HepG2 (cell line): Measurements from ENCODE around the gene SH2D3A. TPM values are rescaled to one million over a fixed set of nuclear protein-coding genes. Genes with fewer than 3 reads are reported as not detected.

ENCODE experiments used
- AFF4 ChIP-seq: sonication (generic); formaldehyde crosslinking; IDR thresholded peaks from 2 replicates; pipeline ENCODE4 v1.4.0; 2020; ENCODE audit warnings: missing genetic modification reagents
- ARNT2 ChIP-seq: sonication (generic); formaldehyde crosslinking; IDR thresholded peaks from 2 replicates; pipeline ENCODE4 v1.8.0; 2022; ENCODE audit warnings: mild to moderate bottlenecking, low read depth, missing genetic modification reagents, moderate library complexity
- CEBPB ChIP-seq: IDR thresholded peaks from 2 replicates; pipeline ENCODE4 v1.6.1; 2011; ENCODE audit warnings: low read depth, low read length, improper control_type of control experiment, borderline replicate concordance
- FOSL1 ChIP-seq: sonication (generic); formaldehyde crosslinking; IDR thresholded peaks from 2 replicates; pipeline ENCODE4 v1.9.0; 2021; ENCODE audit warnings: missing genetic modification reagents, borderline replicate concordance
- HMG20A ChIP-seq: IDR thresholded peaks from 2 replicates; pipeline ENCODE4 v1.6.1; 2016; ENCODE audit warnings: borderline replicate concordance
- KAT2B ChIP-seq: fragments of 150-350 bp; IDR thresholded peaks from 2 replicates; pipeline ENCODE4 v1.6.1; 2014; ENCODE audit warnings: low read depth, low read length, borderline replicate concordance
- MTA3 ChIP-seq: sonication (generic); formaldehyde crosslinking; IDR thresholded peaks from 2 replicates; pipeline ENCODE4 v1.4.0; 2020; ENCODE audit warnings: missing genetic modification reagents
- NAIF1 ChIP-seq: sonication (generic); formaldehyde crosslinking; IDR thresholded peaks from 2 replicates; pipeline ENCODE4 v1.5.0; 2020; ENCODE audit warnings: mild to moderate bottlenecking, missing genetic modification reagents, borderline replicate concordance
- PAF1 ChIP-seq: IDR thresholded peaks from 2 replicates; pipeline ENCODE4 v1.6.1; 2016; ENCODE audit warnings: missing genetic modification reagents, missing compliant biosample characterization
- PRPF4 ChIP-seq: fragments of 200-400 bp; formaldehyde crosslinking; IDR thresholded peaks from 2 replicates; pipeline ENCODE4 v1.6.1; 2016; ENCODE audit warnings: low read length, low read depth; ENCODE audit not compliant: poor library complexity, severe bottlenecking
- RBM39 ChIP-seq: fragments of 200-400 bp; formaldehyde crosslinking; IDR thresholded peaks from one replicate; pipeline ENCODE4 v1.6.1; 2018; ENCODE audit warnings: antibody characterized with exemption, mild to moderate bottlenecking, low read depth, low read length; ENCODE audit not compliant: poor library complexity, severe bottlenecking
- SAP130 ChIP-seq: IDR thresholded peaks from 2 replicates; pipeline ENCODE4 v1.6.1; 2016; ENCODE audit warnings: low read depth
- SCMH1 ChIP-seq: sonication (generic); formaldehyde crosslinking; IDR thresholded peaks from 2 replicates; pipeline ENCODE4 v1.9.0; 2021; ENCODE audit warnings: missing genetic modification reagents, mild to moderate bottlenecking, borderline replicate concordance
- SRY ChIP-seq: sonication (generic); formaldehyde crosslinking; IDR thresholded peaks from 2 replicates; pipeline ENCODE4 v1.8.0; 2022; ENCODE audit warnings: mild to moderate bottlenecking, missing genetic modification reagents
- TCF7L2 ChIP-seq: IDR thresholded peaks from 2 replicates; pipeline ENCODE4 v1.6.1; 2011; ENCODE audit warnings: mild to moderate bottlenecking, low read depth, low read length, moderate library complexity
- YEATS2 ChIP-seq: sonication (generic); formaldehyde crosslinking; IDR thresholded peaks from 2 replicates; pipeline ENCODE4 v1.4.0; 2020; ENCODE audit warnings: missing genetic modification reagents, borderline replicate concordance
- ZFP62 ChIP-seq: sonication (generic); formaldehyde crosslinking; IDR thresholded peaks from 2 replicates; pipeline ENCODE4 v1.4.0; 2020; ENCODE audit warnings: missing genetic modification reagents
- ZKSCAN5 ChIP-seq: sonication (generic); formaldehyde crosslinking; IDR thresholded peaks from 2 replicates; pipeline ENCODE4 v1.5.1; 2020; ENCODE audit warnings: mild to moderate bottlenecking, missing genetic modification reagents
- ZMAT3 ChIP-seq: sonication (generic); formaldehyde crosslinking; conservative IDR thresholded peaks from 2 replicates; pipeline ENCODE4 v1.7.0; 2021; ENCODE audit warnings: missing genetic modification reagents
- ZNF20 ChIP-seq: sonication (generic); formaldehyde crosslinking; IDR thresholded peaks from 2 replicates; pipeline ENCODE4 v1.4.0; 2020; ENCODE audit warnings: mild to moderate bottlenecking, moderate library complexity, missing genetic modification reagents
- ZNF251 ChIP-seq: sonication (generic); formaldehyde crosslinking; IDR thresholded peaks from 2 replicates; pipeline ENCODE4 v1.9.0; 2021; ENCODE audit warnings: mild to moderate bottlenecking, missing genetic modification reagents
- ZNF264 ChIP-seq: sonication (generic); formaldehyde crosslinking; IDR thresholded peaks from 2 replicates; pipeline ENCODE4 v1.4.0; 2020; ENCODE audit warnings: missing genetic modification reagents
- ZNF451 ChIP-seq: sonication (generic); formaldehyde crosslinking; IDR thresholded peaks from 2 replicates; pipeline ENCODE4 v1.5.0; 2020; ENCODE audit warnings: mild to moderate bottlenecking, missing genetic modification reagents
- ZNF510 ChIP-seq: sonication (generic); formaldehyde crosslinking; IDR thresholded peaks from 2 replicates; pipeline ENCODE4 v1.4.0; 2020; ENCODE audit warnings: low read depth, mild to moderate bottlenecking, missing genetic modification reagents
- ZNF747 ChIP-seq: sonication (generic); formaldehyde crosslinking; IDR thresholded peaks from 2 replicates; pipeline ENCODE4 v1.8.1; 2023; ENCODE audit warnings: missing genetic modification reagents, mild to moderate bottlenecking, borderline replicate concordance
- ZNF776 ChIP-seq: sonication (generic); formaldehyde crosslinking; IDR thresholded peaks from 2 replicates; pipeline ENCODE4 v1.4.0; 2020; ENCODE audit warnings: mild to moderate bottlenecking, missing genetic modification reagents
- ZNF850 ChIP-seq: sonication (generic); formaldehyde crosslinking; conservative IDR thresholded peaks from 2 replicates; pipeline ENCODE4 v1.9.0; 2021; ENCODE audit warnings: mild to moderate bottlenecking, missing genetic modification reagents
- polyA plus RNA-seq, 8 experiments: library from polyadenylated mRNA; depleted of rRNA in 3 of 8; stranded (reverse) in 7 of 8; unstranded in 1 of 8; fragments of >200 nt; fragmentation: Illumina TruSeq in 4 of 8; extraction: Trizol in 4 of 8; gene quantifications; 2 replicates each; pipeline versions ENCODE4 v1.2.1 to v1.2.3, GENCODE V29; 2011 to 2016; ENCODE audit warnings: low read depth in 4 of 8, missing spikeins in 1 of 8, mixed read lengths in 1 of 8; ENCODE audit not compliant: insufficient read depth in 1 of 8
- total RNA-seq, 5 experiments: library from RNA; depleted of rRNA; stranded (reverse); fragments of >200 nt; fragmentation: Illumina TruSeq; extraction: Trizol; gene quantifications; 2 replicates each; pipeline ENCODE4 v1.2.3, GENCODE V29; 2016; ENCODE audit warnings: low read depth in 1 of 5
- TF ChIP-seq, protein P1 (sequence below): IDR thresholded peaks from 2 replicates; pipeline ENCODE4 v1.6.1; 2016; ENCODE audit warnings: low read depth, borderline replicate concordance

Gene SH2D3A
- total and polyA plus RNA-seq, 2 of the 13 experiments (the other 11 are each of a cell fraction or from before 2014, with no cell fraction given), result 1.0 to 2.2 TPM

DNA sequence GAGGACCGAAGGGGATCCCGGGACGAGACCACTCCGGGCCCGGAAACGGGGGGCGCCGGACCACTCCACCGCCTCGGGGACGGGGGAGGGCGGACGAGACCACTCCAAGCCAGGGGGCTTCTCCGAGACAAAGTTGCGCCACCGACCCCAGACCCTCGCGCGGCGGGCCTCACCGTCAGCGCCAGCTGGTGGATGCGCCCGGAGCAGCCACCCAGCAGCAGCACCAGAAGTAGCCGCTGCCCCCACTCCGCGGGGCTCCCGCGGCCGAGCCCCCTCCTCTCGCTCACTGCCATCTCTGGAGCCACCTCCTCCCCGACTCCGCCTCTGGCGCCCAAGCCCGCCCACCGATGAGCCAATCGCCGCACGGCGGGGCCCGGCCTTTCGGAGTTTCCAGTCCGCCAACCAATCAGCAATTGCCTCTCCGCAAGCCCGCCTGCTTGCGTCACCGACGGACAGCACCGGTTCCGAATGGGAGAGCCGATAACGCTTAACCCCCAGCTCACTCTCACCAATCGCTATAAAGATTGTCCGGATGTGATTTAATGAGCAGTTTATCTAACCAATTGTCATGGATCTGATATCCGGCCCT lies 29.9 kb downstream of the SH2D3A start, which contains the start of gene GPR108 (continued):
- TF ChIP-seq PRPF4 (no peak), SAP130 (CRISPR knock-in tag) (peak; percentile 10; the same call in 1 of the 2 replicates), ZFP62 (CRISPR knock-in tag) (no peak), CEBPB (peak; percentile 84), SRY (CRISPR knock-in tag) (no peak), ZNF264 (no peak), RBM39 (peak; percentile 58), ZNF850 (CRISPR knock-in tag) (no peak), ZNF20 (CRISPR knock-in tag) (peak; percentile 76; the same call in 1 of the 2 replicates), ZNF747 (0 out of 2 replicates have a peak, but pooled peaks have one; percentile 31), YEATS2 (CRISPR knock-in tag) (no peak), PAF1 (CRISPR knock-in tag) (no peak), ARNT2 (CRISPR knock-in tag) (peak; percentile 17; the same call in 1 of the 2 replicates), TCF7L2 (no peak), KAT2B (no peak), HMG20A (no peak), ZNF776 (CRISPR knock-in tag) (peak; percentile 64; the same call in 1 of the 2 replicates), ZMAT3 (CRISPR knock-in tag) (no peak), SCMH1 (CRISPR knock-in tag) (no peak), ZKSCAN5 (CRISPR knock-in tag) (no peak), ZNF251 (CRISPR knock-in tag) (no peak), NAIF1 (CRISPR knock-in tag) (no peak), FOSL1 (CRISPR knock-in tag) (no peak), ZNF510 (CRISPR knock-in tag) (no peak), AFF4 (CRISPR knock-in tag) (no peak), ZNF451 (CRISPR knock-in tag) (no peak), MTA3 (CRISPR knock-in tag) (no peak)
- TF ChIP-seq, protein P1, sequence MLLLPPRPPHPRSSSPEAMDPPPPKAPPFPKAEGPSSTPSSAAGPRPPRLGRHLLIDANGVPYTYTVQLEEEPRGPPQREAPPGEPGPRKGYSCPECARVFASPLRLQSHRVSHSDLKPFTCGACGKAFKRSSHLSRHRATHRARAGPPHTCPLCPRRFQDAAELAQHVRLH, result 0 out of 2 replicates have a peak, but pooled peaks have one; percentile 4
